Lower leg skin (tissue), 3 donors: ENCODE measurements around the gene ADORA1.

Source experiments
- CTCF ChIP-seq, 3 donors: fragments of 450-650 bp; IDR thresholded peaks; one replicate each; pipeline ENCODE4 v1.5.1; 2016; ENCODE audit warnings: antibody characterized with exemption in 3 of 3, mild to moderate bottlenecking in 3 of 3, moderate library complexity in 2 of 3
- POLR2A ChIP-seq, 2 donors: fragments of 450-650 bp; IDR thresholded peaks; one replicate each; pipeline ENCODE4 v1.6.1; 2016 to 2017; ENCODE audit warnings: antibody characterized with exemption in 2 of 2, mild to moderate bottlenecking in 1 of 2, moderate library complexity in 1 of 2

DNA sequence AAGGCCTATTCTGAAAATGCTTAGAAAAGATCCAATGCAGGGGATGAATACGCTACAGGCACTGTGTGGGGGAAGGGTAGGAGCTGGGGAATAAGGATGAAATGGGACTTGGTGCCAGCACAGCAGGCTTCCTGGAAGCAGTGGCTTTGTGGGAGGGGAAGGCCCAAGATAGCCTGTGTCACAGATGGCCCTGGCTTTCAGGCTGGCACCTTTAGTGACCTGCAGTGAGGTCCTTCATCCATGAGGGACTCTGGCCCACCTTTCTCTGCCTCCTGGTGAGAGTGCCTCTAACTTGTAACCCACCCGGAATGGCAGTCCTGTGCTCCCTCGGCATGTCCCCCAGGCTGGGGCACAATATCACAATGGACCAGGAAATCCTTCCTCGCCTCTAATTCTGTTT is 58.1 kb downstream of the ADORA1 start:
- TF ChIP-seq POLR2A (IDR thresholded peaks at IDR 0.05) (no peak), CTCF (IDR thresholded peaks at IDR 0.05) (no peak)
